Measurements from ENCODE around the gene PARP1.
A peak's percentile ranks its signal among the peaks of the same experiment; 100 is the strongest.

Gene PARP1

GRCh38 chr1:226405411-226405988, 2.4 kb downstream of the PARP1 start:
- peak; percentile 55 for DNase-seq (ENCODE audit: low spot score)

GRCh38 chr1:226404904-226405222, 3.0 kb downstream of the PARP1 start:
- no peak for DNase-seq (ENCODE audit: low spot score)

- DNase-seq (ENCODE audit: low spot score): no peak
Observed at GRCh38 chr1:226404063-226404903, 3.6 kb downstream of the PARP1 start.

GRCh38 chr1:226403201-226404034, 4.5 kb downstream of the PARP1 start:
- peak; percentile 43 for DNase-seq (ENCODE audit: low spot score)

GRCh38 chr1:226402739-226403165, 5.1 kb downstream of the PARP1 start:
- no peak for DNase-seq (ENCODE audit: low spot score)

GRCh38 chr1:226401355-226402303, 6.3 kb downstream of the PARP1 start:
- no peak for DNase-seq (ENCODE audit: low spot score)

GRCh38 chr1:226400519-226401354, 7.2 kb downstream of the PARP1 start:
- no peak for DNase-seq (ENCODE audit: low spot score)

- no peak for DNase-seq (ENCODE audit: low spot score)
Observed at GRCh38 chr1:226397955-226398636, 9.8 kb downstream of the PARP1 start.

- no peak for DNase-seq (ENCODE audit: low spot score)
Observed at GRCh38 chr1:226397011-226397926, 10.6 kb downstream of the PARP1 start.

- DNase-seq (ENCODE audit: low spot score): no peak
Observed at GRCh38 chr1:226395753-226396152, 12.1 kb downstream of the PARP1 start.

GRCh38 chr1:226394462-226394861, 13.4 kb downstream of the PARP1 start:
- no peak for DNase-seq (ENCODE audit: low spot score)

- DNase-seq (ENCODE audit: low spot score): no peak
Observed at GRCh38 chr1:226390681-226391080, 17.2 kb downstream of the PARP1 start.

GRCh38 chr1:226388131-226388530, 19.8 kb downstream of the PARP1 start:
- DNase-seq (ENCODE audit: low spot score): no peak

- DNase-seq (ENCODE audit: low spot score): no peak
Observed at GRCh38 chr1:226384717-226385116, 23.2 kb downstream of the PARP1 start.

GRCh38 chr1:226384040-226384439, 23.9 kb downstream of the PARP1 start:
- DNase-seq (ENCODE audit: low spot score): no peak

GRCh38 chr1:226382030-226382429, 25.9 kb downstream of the PARP1 start:
- no peak for DNase-seq (ENCODE audit: low spot score)

- DNase-seq (ENCODE audit: low spot score): no peak
Observed at GRCh38 chr1:226381226-226381998, 26.5 kb downstream of the PARP1 start.

- DNase-seq (ENCODE audit: low spot score): no peak
Observed at GRCh38 chr1:226378071-226378470, 29.8 kb downstream of the PARP1 start.
